H1 (cell line): Measurements from ENCODE around the gene SCARB1. TPM values are rescaled to one million over a fixed set of nuclear protein-coding genes. Genes with fewer than 3 reads are reported as not detected.

Source experiments
- CTCF ChIA-PET: fragments of 300-600 bp; sonication (Branson Sonifier 250); formaldehyde crosslinking; loops from one replicate; lab custom pipeline; 2021; ENCODE audit not compliant: partially characterized antibody; lab: Charles Lee
- POLR2A ChIA-PET: fragments of 300-600 bp; sonication (Branson Sonifier 250); formaldehyde crosslinking; loops from one replicate; lab custom pipeline; 2021; ENCODE audit warnings: inconsistent platforms; ENCODE audit not compliant: partially characterized antibody; lab: Charles Lee
- DNase-seq, 2 experiments: peaks; one replicate each; pipeline versions ENCODE4 v3.0.0 to v3.0.0-alpha.2; 2010 to 2022; ENCODE audit warnings: low spot score in 2 of 2, low read depth in 1 of 2, mixed read lengths in 1 of 2
- FAIRE-seq: peaks from 2 replicates; lab custom pipeline; 2011; peaks lifted over from hg19 to GRCh38; lab: Jason Lieb, UNC
- H2AFZ ChIP-seq: 2 replicates; pipeline ENCODE4 v1.8.1; 2012; ENCODE audit warnings: low read length, inconsistent platforms
- H2AK5ac ChIP-seq: 2 replicates; pipeline ENCODE4 v1.6.1; 2013; ENCODE audit warnings: low read depth, low read length
- H2BK120ac ChIP-seq: replicated peaks from 2 replicates; pipeline ENCODE3; 2013; ENCODE audit warnings: low read depth, low read length, inconsistent platforms
- H2BK12ac ChIP-seq: 2 replicates; pipeline ENCODE4 v1.6.1; 2013; ENCODE audit warnings: low read depth, low read length
- H2BK15ac ChIP-seq: 2 replicates; pipeline ENCODE4 v1.6.1; 2013; ENCODE audit warnings: low read length
- H2BK20ac ChIP-seq: 2 replicates; pipeline ENCODE4 v1.6.1; 2013; ENCODE audit warnings: low read length
- H2BK5ac ChIP-seq: 2 replicates; pipeline ENCODE4 v1.6.1; 2013; ENCODE audit warnings: low read depth, low read length
- H3K14ac ChIP-seq: 2 replicates; pipeline ENCODE4 v1.6.1; 2013; ENCODE audit warnings: inconsistent platforms; ENCODE audit not compliant: insufficient read length
- H3K18ac ChIP-seq: 2 replicates; pipeline ENCODE4 v1.6.1; 2013; ENCODE audit warnings: low read length; ENCODE audit errors: extremely low read depth
- H3K23ac ChIP-seq: 2 replicates; pipeline ENCODE4 v1.6.1; 2013; ENCODE audit warnings: inconsistent platforms; ENCODE audit not compliant: insufficient read length
- H3K23me2 ChIP-seq: 2 replicates; pipeline ENCODE4 v1.6.1; 2013; ENCODE audit warnings: low read depth, low read length
- H3K27ac ChIP-seq: 2 replicates; pipeline ENCODE4 v1.6.1; 2011; ENCODE audit warnings: low read depth, low read length, inconsistent platforms
- H3K27me3 ChIP-seq, 4 experiments: replicated peaks in 1 of 4; 1 replicate in 1 of 4; 2 replicates in 3 of 4; pipeline versions ENCODE4 v1.6.1 to v1.8.1; 2011 to 2013; ENCODE audit warnings: low read length in 3 of 4, mild to moderate bottlenecking in 3 of 4, inconsistent platforms in 2 of 4, mixed read lengths in 2 of 4, moderate library complexity in 1 of 4; ENCODE audit not compliant: control insufficient read depth in 3 of 4, insufficient read depth in 3 of 4; ENCODE audit errors: extremely low read depth in 1 of 4
- H3K36me3 ChIP-seq, 4 experiments: 2 replicates each; pipeline versions ENCODE4 v1.6.1 to v1.8.1; 2011 to 2013; ENCODE audit warnings: mild to moderate bottlenecking in 4 of 4, low read length in 3 of 4, moderate library complexity in 2 of 4, control low read depth in 1 of 4, inconsistent platforms in 1 of 4; ENCODE audit not compliant: insufficient read depth in 4 of 4, control insufficient read depth in 2 of 4
- H3K4ac ChIP-seq: replicated peaks from 2 replicates; pipeline ENCODE3; 2013; ENCODE audit warnings: low read length, low read depth, mixed read lengths, inconsistent platforms; ENCODE audit not compliant: insufficient read length
- H3K4me1 ChIP-seq, 4 experiments: replicated peaks in 1 of 4; 1 replicate in 1 of 4; 2 replicates in 3 of 4; pipeline versions ENCODE4 v1.6.1 to v1.8.1; 2011 to 2013; ENCODE audit warnings: low read length in 3 of 4, inconsistent platforms in 2 of 4, mixed read lengths in 1 of 4; ENCODE audit not compliant: insufficient read depth in 4 of 4, control insufficient read depth in 3 of 4
- H3K4me2 ChIP-seq, 2 experiments: 2 replicates each; pipeline versions ENCODE4 v1.6.1 to v1.8.1; 2011 to 2013; ENCODE audit warnings: low read depth in 2 of 2, low read length in 2 of 2, control low read depth in 1 of 2, inconsistent platforms in 1 of 2, mild to moderate bottlenecking in 1 of 2; ENCODE audit not compliant: insufficient read depth in 1 of 2
- H3K4me3 ChIP-seq, 4 experiments: fragments of 200-600, 300-600 bp in 1 of 4; sonication (generic), shearing (Covaris generic), sonication (Bioruptor Twin) in 1 of 4; 2 replicates each; pipeline versions ENCODE4 v1.5.1 to v1.8.1; 2011 to 2016; ENCODE audit warnings: low read length in 4 of 4, low read depth in 3 of 4, control low read depth in 2 of 4, inconsistent platforms in 2 of 4, mild to moderate bottlenecking in 2 of 4, mixed read lengths in 1 of 4, moderate library complexity in 1 of 4; ENCODE audit not compliant: insufficient read depth in 2 of 4; ENCODE audit errors: extremely low read depth in 1 of 4
- H3K56ac ChIP-seq: replicated peaks from 2 replicates; pipeline ENCODE3; 2013; ENCODE audit warnings: low read depth, mild to moderate bottlenecking, mixed read lengths, low read length, inconsistent platforms; ENCODE audit not compliant: insufficient read length
- H3K79me1 ChIP-seq: 2 replicates; pipeline ENCODE4 v1.6.1; 2013; ENCODE audit warnings: low read depth, low read length, control low read depth
- H3K79me2 ChIP-seq, 2 experiments: 2 replicates each; pipeline versions ENCODE4 v1.6.1 to v1.8.1; 2012 to 2013; ENCODE audit warnings: low read length in 2 of 2, mild to moderate bottlenecking in 2 of 2, inconsistent platforms in 1 of 2; ENCODE audit not compliant: insufficient read depth in 2 of 2, control insufficient read depth in 1 of 2
- H3K9ac ChIP-seq, 4 experiments: replicated peaks in 1 of 4; 1 replicate in 1 of 4; 2 replicates in 3 of 4; pipeline versions ENCODE4 v1.6.1 to v1.8.1; 2011 to 2013; ENCODE audit warnings: low read depth in 3 of 4, low read length in 3 of 4, control low read depth in 2 of 4, mild to moderate bottlenecking in 2 of 4, moderate library complexity in 2 of 4, inconsistent platforms in 1 of 4; ENCODE audit errors: extremely low read depth in 1 of 4
- H3K9me3 ChIP-seq, 2 experiments: 2 replicates each; pipeline versions ENCODE4 v1.6.1 to v1.8.1; 2012 to 2013; ENCODE audit warnings: mild to moderate bottlenecking in 2 of 2, moderate library complexity in 2 of 2, control low read depth in 1 of 2, inconsistent platforms in 1 of 2, low read depth in 1 of 2, low read length in 1 of 2, mixed read lengths in 1 of 2; ENCODE audit not compliant: insufficient read depth in 2 of 2
- H4K20me1 ChIP-seq, 2 experiments: replicated peaks in 1 of 2; 2 replicates each; pipeline versions ENCODE3 to v1.8.1; 2011 to 2013; ENCODE audit warnings: inconsistent platforms in 2 of 2, low read length in 2 of 2, mild to moderate bottlenecking in 1 of 2; ENCODE audit not compliant: insufficient read depth in 2 of 2, control insufficient read depth in 1 of 2
- H4K5ac ChIP-seq: 2 replicates; pipeline ENCODE4 v1.6.1; 2013; ENCODE audit warnings: low read length, low read depth, mixed read lengths, inconsistent platforms; ENCODE audit not compliant: insufficient read length
- H4K8ac ChIP-seq: 2 replicates; pipeline ENCODE4 v1.8.0; 2013; ENCODE audit warnings: mild to moderate bottlenecking, moderate library complexity, low read length, inconsistent platforms; ENCODE audit not compliant: insufficient read depth; ENCODE audit errors: extremely low read depth
- H4K91ac ChIP-seq: replicated peaks from 2 replicates; pipeline ENCODE3; 2013; ENCODE audit warnings: low read length, mixed read lengths, inconsistent platforms; ENCODE audit not compliant: insufficient read length
- HDAC6 ChIP-seq: IDR thresholded peaks from one replicate; pipeline ENCODE4 v1.7.1; 2012; ENCODE audit warnings: low read depth, mild to moderate bottlenecking, inconsistent platforms, low read length, moderate library complexity
- WGBS, 2 experiments: shearing (Covaris generic) in 1 of 2; methylation state at CpG; one replicate each; pipeline versions ENCODE4 v1.1.6 to v1.1.7; 2013 to 2015; ENCODE audit warnings: low lambda C conversion rate in 2 of 2, mixed read lengths in 2 of 2, inconsistent platforms in 1 of 2, low coverage in 1 of 2, missing lambda C conversion rate in 1 of 2; ENCODE audit not compliant: insufficient replicate concordance in 2 of 2, insufficient coverage in 1 of 2, insufficient read length in 1 of 2; ENCODE audit errors: extremely low coverage in 1 of 2, missing lambda C conversion rate in 1 of 2; 5-methylcytosine and 5-hydroxymethylcytosine counted together
- polyA plus RNA-seq, 7 experiments: library from polyadenylated mRNA; depleted of rRNA in 3 of 7; stranded (reverse) in 5 of 7; unstranded in 2 of 7; fragments of >200 nt in 5 of 7; fragments of 200-250 nt in 2 of 7; gene quantifications; 1 replicate in 5 of 7; 2 replicates in 1 of 7; 4 replicates in 1 of 7; pipeline versions ENCODE4 v1.2.1 to v1.2.3, GENCODE V29; 2011 to 2013; ENCODE audit warnings: missing spikeins in 2 of 7, mixed read lengths in 2 of 7
- total RNA-seq: library from RNA; stranded (reverse); fragmentation: NEBNext Ultra II Directional; extraction: Animal tissue kit (Norgen Biotek cat#: 25700); gene quantifications from 2 replicates; pipeline ENCODE4 v1.2.1, GENCODE V29; 2021
- TF ChIP-seq, protein P1 (sequence below): IDR thresholded peaks from 2 replicates; pipeline ENCODE4 v1.6.1; 2011; ENCODE audit warnings: low read length, improper control_type of control experiment

The SCARB1 gene
- total and polyA plus RNA-seq, 2 of the 8 experiments (the other 6 are each of a cell fraction or from before 2014, with no cell fraction given) = 45.3 to 57.1 TPM

DNA sequence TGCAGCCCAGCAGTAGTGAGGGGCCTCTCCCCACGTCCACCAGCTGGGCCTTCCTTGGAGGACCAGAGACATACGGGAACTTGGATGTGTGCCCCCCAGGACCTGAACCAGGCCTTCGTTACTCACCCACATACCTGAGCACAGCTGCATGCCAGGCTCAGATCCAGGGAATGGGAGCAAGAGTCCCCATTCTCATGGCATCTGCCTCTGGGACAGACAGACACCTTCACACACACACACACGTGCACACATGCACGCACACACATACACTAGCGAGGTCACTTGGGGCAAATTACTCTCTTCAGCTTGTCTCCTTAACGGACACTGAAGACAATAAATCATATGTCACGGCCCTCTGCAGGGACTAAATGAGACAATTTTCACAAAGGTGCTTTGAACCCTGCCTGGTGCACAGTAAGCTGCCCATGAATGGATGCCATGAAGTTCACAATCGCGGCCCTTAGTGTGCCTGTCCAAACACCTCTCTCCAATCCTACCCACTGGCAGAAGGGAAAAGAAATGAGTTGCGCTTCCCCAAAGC, 5.7 kb downstream of the SCARB1 start:
- Histone ChIP-seq H3K79me1 (peaks cover 15% of the 10 kb centered on the region), H3K23ac (no peak overlapping the region), H3K9me3 (no peaks in the 10 kb centered on the region), H4K91ac (no peak overlapping the region), H3K4ac (no peak overlapping the region), H3K56ac (no peak overlapping the region), H2BK120ac (no peak overlapping the region), H3K27me3 (peaks cover 0 to 2% (median 0%) of the 10 kb centered on the region in 4 experiments; a peak in 2 of 7 replicates), H2AK5ac (no peak overlapping the region), H3K4me3 (no peak overlapping the region), H3K23me2 (peaks cover 3% of the 10 kb centered on the region; the same call in 1 of the 2 replicates), H3K4me2 (no peak overlapping the region), H3K14ac (no peak overlapping the region), H2AFZ (no peak overlapping the region), H3K9ac (no peak overlapping the region), H4K5ac (no peak overlapping the region), H4K20me1 (peaks cover 0 to 9% of the 10 kb centered on the region in 2 experiments), H2BK15ac (no peak overlapping the region), H3K79me2 (peaks cover 0 to 15% of the 10 kb centered on the region in 2 experiments), H4K8ac (no peak overlapping the region), H3K4me1 (peaks cover 0 to 10% (median 3%) of the 10 kb centered on the region in 4 experiments; a peak in 5 of 7 replicates), H2BK20ac (no peak overlapping the region), H3K18ac (no peak overlapping the region), H2BK5ac (no peak overlapping the region), H2BK12ac (no peak overlapping the region), H3K27ac (no peak overlapping the region), H3K36me3 (peaks cover 0 to 2% (median 0%) of the 10 kb centered on the region in 4 experiments; a peak in 1 of 8 replicates)
- DNase-seq = no peak
- no peak for FAIRE-seq
- ChIA-PET CTCF (interaction anchor here (1.0 to 2.5 kb wide), 3 partner anchors 16 to 40 kb away, joined by 3 to 6 read pairs (median 4); no protein-coding TSS in a partner anchor), POLR2A (interaction anchor here (1.0 to 2.1 kb wide), 4 partner anchors 16 to 58 kb away, joined by 3 to 5 read pairs (median 4); no protein-coding TSS in a partner anchor)
- WGBS, 2 experiments = 89% methylated on average over 11 of the region's 11 CpGs; no CpG with 5 or more reads in 1 of the 2 experiments
- TF ChIP-seq, protein P1, sequence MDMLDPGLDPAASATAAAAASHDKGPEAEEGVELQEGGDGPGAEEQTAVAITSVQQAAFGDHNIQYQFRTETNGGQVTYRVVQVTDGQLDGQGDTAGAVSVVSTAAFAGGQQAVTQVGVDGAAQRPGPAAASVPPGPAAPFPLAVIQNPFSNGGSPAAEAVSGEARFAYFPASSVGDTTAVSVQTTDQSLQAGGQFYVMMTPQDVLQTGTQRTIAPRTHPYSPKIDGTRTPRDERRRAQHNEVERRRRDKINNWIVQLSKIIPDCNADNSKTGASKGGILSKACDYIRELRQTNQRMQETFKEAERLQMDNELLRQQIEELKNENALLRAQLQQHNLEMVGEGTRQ = no peak
- no peak for TF ChIP-seq HDAC6
